ENCODE results near the gene ZNF541.

DNA sequence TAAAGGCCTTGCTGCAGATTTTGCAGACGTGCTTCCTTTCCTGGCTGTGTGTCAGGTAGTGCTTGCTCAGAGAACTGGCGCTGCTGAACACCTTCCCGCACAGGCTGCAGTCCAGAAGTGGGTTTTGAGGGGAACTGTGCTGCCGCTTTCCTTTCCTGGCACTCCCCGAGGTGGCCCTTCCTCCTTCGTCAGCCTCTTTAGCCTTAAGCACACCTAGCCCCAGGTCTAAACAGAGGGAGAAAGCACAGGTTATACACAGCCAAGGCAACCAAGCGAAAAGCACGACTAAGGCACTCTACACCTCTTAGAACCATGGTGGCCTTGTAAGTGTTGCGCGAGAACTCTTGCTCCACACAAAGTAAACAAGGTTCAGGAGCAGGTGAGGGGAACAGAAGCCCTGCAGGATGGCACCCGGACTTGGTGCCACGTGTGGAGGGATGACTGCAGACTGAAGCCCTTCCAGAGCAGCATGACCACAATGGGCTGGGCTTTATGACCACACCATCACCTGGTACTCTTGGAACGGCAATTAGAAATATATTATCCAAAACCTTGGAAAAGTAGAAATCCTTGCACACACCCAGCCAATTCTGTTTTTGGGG lies 23.6 kb downstream of the ZNF541 start:
- TF ChIP-seq CTCF (conservative IDR thresholded peaks at IDR 0.05 in 1 of 2, IDR thresholded peaks at IDR 0.05 in 1 of 2; ENCODE audit: extremely low read depth in 1 of 2, insufficient read depth in 1 of 2, low read depth in 1 of 2, low read length in 2 of 2) (no peak), EZH2 (IDR thresholded peaks at IDR 0.05; ENCODE audit: borderline replicate concordance, low read length) (no peak)
